ENCODE measurements around the gene ADARB1.

Gene ADARB1

DNA sequence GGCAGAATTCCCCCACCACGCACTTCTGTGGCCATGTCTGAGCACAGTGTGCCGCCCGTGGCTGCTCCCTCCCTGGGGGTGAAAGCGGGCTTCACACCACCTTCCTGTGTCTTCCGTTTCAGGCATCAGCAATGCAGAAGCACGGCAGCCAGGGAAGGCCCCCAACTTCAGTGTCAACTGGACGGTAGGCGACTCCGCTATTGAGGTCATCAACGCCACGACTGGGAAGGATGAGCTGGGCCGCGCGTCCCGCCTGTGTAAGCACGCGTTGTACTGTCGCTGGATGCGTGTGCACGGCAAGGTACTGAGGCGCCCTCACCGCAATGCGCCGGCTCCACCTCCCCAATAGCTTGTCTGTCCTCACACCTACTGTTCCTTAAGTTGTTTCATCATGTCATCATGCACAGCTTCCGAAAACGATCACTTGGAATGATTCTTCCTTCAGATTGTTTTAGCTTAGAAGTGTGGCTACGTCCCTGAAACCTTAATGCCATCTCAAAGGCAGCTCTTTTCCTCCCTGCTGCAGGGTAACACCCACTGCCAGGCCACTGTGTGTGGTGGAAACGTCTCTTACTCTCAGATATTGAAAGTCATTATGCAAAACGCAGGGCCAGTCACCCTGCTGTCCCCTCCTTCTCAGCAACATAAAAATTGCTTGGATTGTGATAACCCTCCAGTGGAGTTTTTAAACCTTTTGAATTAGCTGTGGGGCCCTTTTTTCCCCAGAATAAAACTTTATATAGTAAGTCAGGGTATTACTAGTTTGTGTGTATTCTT is 146.5 kb downstream of the ADARB1 start:
- in situ Hi-C loops (cut with HindIII; ENCODE audit: low sequenced_read_pairs), result no loop called here

GRCh38 chr21:45222001-45222400 is 147.6 kb downstream of the ADARB1 start:
- in situ Hi-C loops (cut with HindIII; ENCODE audit: low sequenced_read_pairs), result no loop called here

DNA sequence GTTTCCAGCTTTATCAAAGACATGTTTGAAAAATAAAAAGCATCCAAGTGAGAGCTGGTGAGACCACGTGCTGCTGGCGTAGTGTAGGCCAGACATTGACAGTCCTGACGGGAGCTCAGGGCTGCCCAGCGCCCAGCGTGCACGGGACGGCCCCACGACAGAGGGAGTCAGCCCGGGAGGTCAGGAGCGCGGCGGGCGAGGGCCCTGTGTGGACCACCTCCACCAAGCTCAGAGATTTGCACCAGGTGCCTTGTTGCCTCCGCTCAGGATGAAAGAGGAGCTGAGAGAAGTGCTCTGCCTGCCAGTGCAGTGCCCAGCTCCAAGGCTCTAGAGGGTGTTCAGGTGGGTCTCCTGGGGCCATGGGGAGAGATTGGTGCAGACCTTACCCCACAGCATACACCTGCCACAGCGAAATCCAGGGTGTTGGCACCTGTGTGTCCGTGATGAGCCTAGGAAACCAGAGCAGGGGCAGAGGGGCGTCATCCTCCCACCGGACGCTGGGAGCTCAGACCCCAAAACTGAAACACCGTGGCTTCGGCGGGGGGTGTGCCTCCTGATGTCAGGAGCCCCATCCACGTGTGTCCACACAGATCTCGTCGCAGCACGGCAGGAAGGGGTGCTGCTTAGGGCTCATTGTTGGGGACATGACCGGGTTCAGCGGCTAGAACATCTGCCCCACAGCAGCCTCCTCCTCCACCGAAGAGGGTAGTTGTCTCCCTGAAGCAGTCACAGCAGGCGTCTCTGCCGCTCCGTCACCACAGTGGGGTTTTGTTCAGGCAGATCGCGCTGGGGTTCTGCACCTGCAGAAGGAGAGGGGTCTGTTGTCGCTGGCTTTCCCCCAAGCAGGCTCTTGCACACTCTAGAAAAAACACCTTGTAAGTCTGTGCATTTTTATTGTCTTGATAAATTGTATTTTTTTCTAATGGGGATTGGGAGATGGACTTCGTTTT is 149.1 kb downstream of the ADARB1 start:
- in situ Hi-C loops (cut with HindIII; ENCODE audit: low sequenced_read_pairs), result no loop called here

DNA sequence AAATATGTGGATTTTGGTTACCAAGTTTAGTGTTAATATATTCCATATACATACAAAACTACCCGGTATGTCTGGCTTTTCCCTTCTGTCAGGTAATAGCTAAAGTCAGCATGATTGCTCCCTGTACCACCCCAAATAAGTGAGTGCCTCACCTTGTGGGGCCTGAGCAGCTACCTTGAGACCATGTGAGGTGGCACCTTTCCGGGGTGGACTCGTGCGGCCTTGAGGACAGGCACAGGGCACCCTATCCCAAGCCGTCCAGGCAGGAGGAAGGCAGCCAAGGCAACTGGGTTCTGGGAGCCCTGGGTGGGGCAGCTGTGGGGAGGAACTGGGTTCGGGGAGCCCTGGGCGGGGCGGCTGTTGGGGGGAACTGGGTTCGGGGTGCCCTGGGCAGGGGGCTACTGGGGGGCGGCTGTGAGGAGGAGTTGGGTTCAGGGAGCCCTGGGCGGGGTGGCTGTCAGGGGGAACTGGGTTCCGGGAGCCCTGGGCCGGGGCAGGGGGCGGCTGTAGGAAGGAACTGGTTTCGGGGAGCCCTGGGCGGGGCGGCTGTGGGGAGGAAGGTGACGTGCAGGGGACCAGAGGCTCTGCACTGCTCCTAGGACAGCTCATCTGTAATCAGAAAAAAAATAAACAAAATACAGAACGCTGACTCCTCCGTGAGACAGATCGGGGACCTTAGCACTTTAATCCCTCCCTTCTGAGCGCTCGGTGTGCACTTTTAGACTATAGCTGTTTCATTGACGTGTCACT is 150.0 kb downstream of the ADARB1 start:
- in situ Hi-C loops (cut with HindIII; ENCODE audit: low sequenced_read_pairs), result no loop called here

GRCh38 chr21:45225041-45225740 is 150.8 kb downstream of the ADARB1 start:
- in situ Hi-C loops (cut with HindIII; ENCODE audit: low sequenced_read_pairs), result no loop called here

GRCh38 chr21:45225741-45226327 is 151.5 kb downstream of the ADARB1 start:
- in situ Hi-C loops (cut with HindIII; ENCODE audit: low sequenced_read_pairs), result no loop called here

GRCh38 chr21:45226540-45227326 is 152.4 kb downstream of the ADARB1 start:
- in situ Hi-C loops (cut with HindIII; ENCODE audit: low sequenced_read_pairs), result no loop called here

DNA sequence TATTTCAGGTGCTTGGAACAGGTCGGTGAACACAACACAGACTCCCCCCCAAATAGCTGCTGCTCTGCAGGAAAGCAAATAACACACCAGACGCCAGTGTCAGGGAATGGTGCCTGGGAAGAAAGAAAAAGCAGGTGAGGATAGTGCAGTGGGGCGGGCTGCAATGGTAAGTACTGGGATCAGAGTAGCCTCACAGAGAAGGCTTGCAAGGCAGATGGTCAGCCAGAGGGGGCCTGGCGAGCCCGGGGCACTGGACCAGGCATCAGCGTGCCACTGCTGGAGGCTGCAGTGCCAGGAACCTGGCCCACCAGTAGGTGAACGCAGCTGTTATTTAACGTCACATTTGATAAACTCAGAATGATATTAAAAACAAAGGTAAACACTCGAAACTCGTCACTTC is 153.4 kb downstream of the ADARB1 start:
- in situ Hi-C loops (cut with HindIII; ENCODE audit: low sequenced_read_pairs), result no loop called here

GRCh38 chr21:45228171-45228641 is 153.8 kb downstream of the ADARB1 start:
- in situ Hi-C loops (cut with HindIII; ENCODE audit: low sequenced_read_pairs), result no loop called here

- in situ Hi-C loops (cut with HindIII; ENCODE audit: low sequenced_read_pairs), result no loop called here
Measured at GRCh38 chr21:45228656-45229240, 154.4 kb downstream of the ADARB1 start.

- in situ Hi-C loops (cut with HindIII; ENCODE audit: low sequenced_read_pairs), result loop anchor here (5.0 kb wide), 1 partner anchor 41 kb away; no protein-coding TSS in a partner anchor
Measured at GRCh38 chr21:45231705-45232104, 157.3 kb downstream of the ADARB1 start.

- in situ Hi-C loops (cut with HindIII; ENCODE audit: low sequenced_read_pairs), result loop anchor here (5.0 kb wide), 1 partner anchor 38 kb away; no protein-coding TSS in a partner anchor
Measured at GRCh38 chr21:45234127-45234526, 159.7 kb downstream of the ADARB1 start.

DNA sequence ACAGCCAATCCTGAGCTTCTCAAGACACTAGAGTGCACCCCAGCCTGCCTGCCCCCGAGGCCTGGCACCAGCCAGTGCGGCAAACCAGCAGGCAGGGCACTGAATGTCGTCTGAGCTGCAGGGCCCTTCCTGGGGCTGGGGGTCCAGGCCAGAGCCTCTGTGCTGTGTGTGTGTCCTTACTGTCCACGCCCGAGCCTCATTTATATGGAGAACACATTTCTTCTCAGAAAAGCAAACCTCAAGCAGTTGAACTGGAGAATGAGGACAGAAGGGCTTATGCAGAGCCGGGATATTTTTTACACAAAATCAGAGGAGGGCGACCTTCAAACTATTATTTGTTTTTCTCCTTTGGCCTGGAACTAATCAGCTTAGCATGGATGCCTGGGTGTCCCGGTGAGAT is 160.6 kb downstream of the ADARB1 start:
- in situ Hi-C loops (cut with HindIII; ENCODE audit: low sequenced_read_pairs), result loop anchor here (5.0 kb wide), 1 partner anchor 37 kb away; no protein-coding TSS in a partner anchor

GRCh38 chr21:45235488-45235887 is 161.1 kb downstream of the ADARB1 start:
- in situ Hi-C loops (cut with HindIII; ENCODE audit: low sequenced_read_pairs), result no loop called here

- in situ Hi-C loops (cut with HindIII; ENCODE audit: low sequenced_read_pairs), result no loop called here
Measured at GRCh38 chr21:45236481-45236880, 162.1 kb downstream of the ADARB1 start.

DNA sequence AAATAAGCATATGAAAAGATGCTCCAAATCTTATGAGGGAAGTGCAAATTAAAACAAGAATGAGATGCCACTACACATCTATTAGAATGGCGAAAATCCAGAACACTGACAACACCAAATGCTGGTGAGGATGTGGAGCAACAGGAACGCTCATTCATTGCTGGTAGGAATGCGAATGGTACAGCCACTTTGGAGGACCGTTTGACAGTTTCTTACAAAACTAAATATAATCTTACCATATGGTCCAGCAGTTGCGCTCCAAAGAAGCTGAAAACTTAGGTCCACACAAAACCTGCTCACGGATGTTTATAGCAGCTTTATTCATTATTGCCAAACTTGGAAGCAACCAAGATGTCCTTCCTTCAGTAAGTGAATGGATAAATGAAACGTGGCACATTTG is 163.0 kb downstream of the ADARB1 start:
- in situ Hi-C loops (cut with HindIII; ENCODE audit: low sequenced_read_pairs), result no loop called here

DNA sequence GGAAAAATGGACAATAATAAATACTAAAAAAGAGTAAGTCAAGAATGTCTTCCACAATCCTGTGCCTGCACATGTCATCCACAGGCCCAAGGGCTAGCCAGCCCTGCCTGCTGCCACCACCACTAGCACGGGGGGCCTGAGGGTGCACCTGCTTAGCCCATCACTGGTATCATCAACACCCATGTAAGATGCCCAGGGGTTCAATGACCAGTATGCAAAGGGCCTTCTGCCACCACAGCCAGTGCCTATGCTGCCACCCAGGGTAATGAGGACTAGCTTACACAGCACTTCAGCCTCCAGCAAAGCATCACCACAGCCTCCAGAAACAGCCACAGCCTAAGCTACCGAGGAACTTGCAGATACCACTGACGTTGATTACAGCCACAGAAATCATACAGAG is 167.0 kb downstream of the ADARB1 start:
- in situ Hi-C loops (cut with HindIII; ENCODE audit: low sequenced_read_pairs), result no loop called here

GRCh38 chr21:45243603-45244002 is 169.2 kb downstream of the ADARB1 start:
- in situ Hi-C loops (cut with HindIII; ENCODE audit: low sequenced_read_pairs), result no loop called here

Data from endothelial cell of hepatic sinusoid (primary cell).